GM21381 (cell line): ENCODE data around the gene DLEU7.

Experiments
- ATAC-seq: cut with Tn5 transposase; IDR thresholded peaks from one replicate; pipeline ENCODE4 v1.9.1; 2021; ENCODE audit warnings: mild to moderate bottlenecking, moderate library complexity; ENCODE audit not compliant: unreplicated experiment

DLEU7 gene

GRCh38 chr13:50844084-50844875 lies 788 bp upstream of the DLEU7 start:
- no peak for ATAC-seq

GRCh38 chr13:50842990-50843256 lies 569 bp downstream of the DLEU7 start:
- no peak for ATAC-seq

- ATAC-seq, result no peak
Observed at GRCh38 chr13:50842251-50842989, 1.1 kb downstream of the DLEU7 start.

- no peak for ATAC-seq
Observed at GRCh38 chr13:50841786-50842185, 1.7 kb downstream of the DLEU7 start.

- ATAC-seq, result no peak
Observed at GRCh38 chr13:50840284-50840683, 3.2 kb downstream of the DLEU7 start.

GRCh38 chr13:50839828-50840227 lies 3.7 kb downstream of the DLEU7 start:
- ATAC-seq, result no peak

- ATAC-seq, result no peak
Observed at GRCh38 chr13:50838701-50839100, 4.8 kb downstream of the DLEU7 start.

- ATAC-seq, result no peak
Observed at GRCh38 chr13:50838031-50838430, 5.5 kb downstream of the DLEU7 start.

GRCh38 chr13:50831512-50831911 lies 12.0 kb downstream of the DLEU7 start:
- no peak for ATAC-seq

GRCh38 chr13:50829896-50830295 lies 13.6 kb downstream of the DLEU7 start:
- no peak for ATAC-seq

GRCh38 chr13:50829226-50829625 lies 14.3 kb downstream of the DLEU7 start:
- ATAC-seq, result no peak

GRCh38 chr13:50826035-50826434 lies 17.5 kb downstream of the DLEU7 start:
- no peak for ATAC-seq

- ATAC-seq, result no peak
Observed at GRCh38 chr13:50812242-50812641, 31.2 kb downstream of the DLEU7 start.

- peak; percentile 92 for ATAC-seq
Observed at GRCh38 chr13:50810998-50811397, 32.5 kb downstream of the DLEU7 start.

- no peak for ATAC-seq
Observed at GRCh38 chr13:50810468-50810867, 33.0 kb downstream of the DLEU7 start.

GRCh38 chr13:50809133-50810090 lies 34.1 kb downstream of the DLEU7 start:
- ATAC-seq, result no peak

- no peak for ATAC-seq
Observed at GRCh38 chr13:50805805-50806204, 37.7 kb downstream of the DLEU7 start.

- ATAC-seq, result peak; percentile 83
Observed at GRCh38 chr13:50801087-50801931, 42.2 kb downstream of the DLEU7 start.

- no peak for ATAC-seq
Observed at GRCh38 chr13:50800091-50800739, 43.3 kb downstream of the DLEU7 start.

- no peak for ATAC-seq
Observed at GRCh38 chr13:50798923-50799322, 44.6 kb downstream of the DLEU7 start.
